Activated B cell treated with CpG ODN at 0.5 μM for 24 hours (primary cell): ENCODE measurements around the gene HCN1. TPM values are rescaled to one million over a fixed set of nuclear protein-coding genes. Genes with fewer than 3 reads are reported as not detected.

ENCODE experiments used
- ATAC-seq: fragments of 200-7000 bp; cut with Tn5 transposase; one replicate; pipeline ENCODE4 v1.10.0; 2021; ENCODE audit warnings: low read depth, mild to moderate bottlenecking, moderate library complexity
- CTCF ChIA-PET: fragments of 350-600 bp; sonication (Branson Sonifier 250); formaldehyde crosslinking; loops from one replicate; lab custom pipeline; 2021; ENCODE audit warnings: antibody characterized with exemption; lab: Charles Lee
- POLR2A ChIA-PET: fragments of 350-600 bp; sonication (Branson Sonifier 250); formaldehyde crosslinking; loops from one replicate; lab custom pipeline; 2021; ENCODE audit warnings: antibody characterized with exemption; lab: Charles Lee
- DNase-seq: peaks from one replicate; pipeline ENCODE4 v3.0.0; 2022
- H3K27ac Mint-ChIP-seq: one replicate; pipeline ENCODE4 v1.8.0; 2020; ENCODE audit warnings: mixed read lengths
- H3K27me3 Mint-ChIP-seq: one replicate; pipeline ENCODE4 v1.8.0; 2021; ENCODE audit warnings: mixed read lengths
- H3K36me3 Mint-ChIP-seq: one replicate; pipeline ENCODE4 v1.8.0; 2021; ENCODE audit warnings: low read depth, mixed read lengths
- H3K4me1 Mint-ChIP-seq: one replicate; pipeline ENCODE4 v1.8.0; 2021; ENCODE audit warnings: mixed read lengths
- H3K4me3 Mint-ChIP-seq: one replicate; pipeline ENCODE4 v1.8.0; 2020; ENCODE audit warnings: mild to moderate bottlenecking, mixed read lengths
- H3K9me3 Mint-ChIP-seq: one replicate; pipeline ENCODE4 v1.8.0; 2020; ENCODE audit warnings: mixed read lengths
- CTCF ChIP-seq: fragments of 200-600 bp; IDR thresholded peaks from one replicate; pipeline ENCODE4 v1.8.0; 2022; ENCODE audit warnings: antibody characterized with exemption, mild to moderate bottlenecking
- intact Hi-C: fragments of 100-400 bp; cut with micrococcal nuclease; formaldehyde crosslinking; loops from one replicate; pipeline ENCODE4 v1.15.1; 2024
- total RNA-seq: library from RNA; stranded (reverse); gene quantifications from 2 replicates; pipeline ENCODE4 v1.2.3, GENCODE V29; 2022

The HCN1 gene
- total RNA-seq, 1 donor from 2014 or later, result not detected

- peaks cover 9% of the 10 kb centered on the region for H3K9me3 Mint-ChIP-seq
- H3K4me3 Mint-ChIP-seq, result no peak overlapping the region
- ChIA-PET CTCF (no interaction called here), POLR2A (no interaction called here)
- no peak for DNase-seq
- no peak for ATAC-seq
- no peak for TF ChIP-seq CTCF
- no peaks in the 10 kb centered on the region for H3K36me3 Mint-ChIP-seq
- no peak overlapping the region for H3K27ac Mint-ChIP-seq
- H3K27me3 Mint-ChIP-seq, result no peaks in the 10 kb centered on the region
- intact Hi-C loops, result no loop called here
- H3K4me1 Mint-ChIP-seq, result no peaks in the 10 kb centered on the region
Measured at GRCh38 chr5:45271626-45272025, 424.6 kb downstream of the HCN1 start.

- Mint-ChIP-seq H3K36me3 (no peaks in the 10 kb centered on the region), H3K4me3 (no peak overlapping the region), H3K27me3 (no peaks in the 10 kb centered on the region), H3K4me1 (no peaks in the 10 kb centered on the region), H3K27ac (no peak overlapping the region), H3K9me3 (peaks cover 10% of the 10 kb centered on the region)
- ChIA-PET POLR2A (no interaction called here), CTCF (no interaction called here)
- TF ChIP-seq CTCF, result no peak
- DNase-seq, result no peak
- no peak for ATAC-seq
- intact Hi-C loops, result no loop called here
Measured at GRCh38 chr5:45264447-45264846, 431.7 kb downstream of the HCN1 start.

GRCh38 chr5:45262061-45262590, 434.1 kb downstream of the HCN1 start:
- Mint-ChIP-seq H3K36me3 (no peaks in the 10 kb centered on the region), H3K27me3 (no peaks in the 10 kb centered on the region), H3K4me3 (no peak overlapping the region), H3K4me1 (no peaks in the 10 kb centered on the region), H3K27ac (no peak overlapping the region), H3K9me3 (peaks cover 9% of the 10 kb centered on the region)
- ATAC-seq (no peak), DNase-seq (no peak)
- POLR2A ChIA-PET, result no interaction called here
- no peak for TF ChIP-seq CTCF
- CTCF ChIA-PET, result no interaction called here
- intact Hi-C loops, result no loop called here

GRCh38 chr5:45261125-45261524, 435.1 kb downstream of the HCN1 start:
- Mint-ChIP-seq H3K36me3 (no peaks in the 10 kb centered on the region), H3K9me3 (peaks cover 13% of the 10 kb centered on the region), H3K27me3 (no peaks in the 10 kb centered on the region), H3K4me3 (no peak overlapping the region), H3K4me1 (no peaks in the 10 kb centered on the region), H3K27ac (no peak overlapping the region)
- intact Hi-C loops, result no loop called here
- DNase-seq (no peak), ATAC-seq (no peak)
- TF ChIP-seq CTCF, result no peak
- POLR2A ChIA-PET, result no interaction called here
- CTCF ChIA-PET, result no interaction called here

- Mint-ChIP-seq H3K27me3 (no peaks in the 10 kb centered on the region), H3K27ac (no peak overlapping the region), H3K9me3 (peaks cover 14% of the 10 kb centered on the region), H3K4me1 (no peaks in the 10 kb centered on the region), H3K36me3 (no peaks in the 10 kb centered on the region), H3K4me3 (no peak overlapping the region)
- intact Hi-C loops, result no loop called here
- no peak for DNase-seq
- CTCF ChIA-PET, result no interaction called here
- POLR2A ChIA-PET, result no interaction called here
- TF ChIP-seq CTCF, result no peak
- ATAC-seq, result no peak
Measured at GRCh38 chr5:45260292-45260691, 435.9 kb downstream of the HCN1 start.
